ENCODE data around the gene RAB40A. TPM values are rescaled to one million over a fixed set of nuclear protein-coding genes. Genes with fewer than 3 reads are reported as not detected.

Gene RAB40A
- total and polyA plus RNA-seq, 9 of the 15 experiments (the other 6 are each of a cell fraction or from before 2014, with no cell fraction given), result 0.07 to 0.15 (median 0.10) TPM; not detected in 3

- Histone ChIP-seq H3K4me2 (ENCODE audit: insufficient read depth, low read length) (no peak overlapping the region), H3K27ac (ENCODE audit: extremely low read depth, low read depth, low read length) (no peak overlapping the region), H3K9me3 (replicated peaks; ENCODE audit: control insufficient read depth, insufficient read depth, low read depth, low read length) (no peaks in the 10 kb centered on the region), H3K4me1 (replicated peaks in 1 of 2; ENCODE audit: control insufficient read depth in 2 of 2, insufficient read depth in 2 of 2, low read length in 2 of 2) (no peaks in the 10 kb centered on the region), H3K27me3 (ENCODE audit: control insufficient read depth in 2 of 2, insufficient read depth in 2 of 2, low read length in 2 of 2) (no peaks in the 10 kb centered on the region), H3K9ac (ENCODE audit: insufficient read depth in 1 of 2, low read depth in 2 of 2, low read length in 2 of 2) (no peak overlapping the region), H3K79me2 (ENCODE audit: control insufficient read depth, insufficient read depth, low read length) (no peaks in the 10 kb centered on the region), H2AFZ (ENCODE audit: low read depth, low read length) (no peak overlapping the region), H3K9me1 (ENCODE audit: control insufficient read depth, insufficient read depth, low read length) (no peaks in the 10 kb centered on the region), H3K36me3 (ENCODE audit: control insufficient read depth, insufficient read depth, low read length) (no peaks in the 10 kb centered on the region), H4K20me1 (replicated peaks; ENCODE audit: control insufficient read depth, insufficient read depth, low read length) (no peaks in the 10 kb centered on the region), H3K4me3 (no peak overlapping the region)
- TF ChIP-seq ZNF445 (CRISPR knock-in tag; IDR thresholded peaks at IDR 0.05; ENCODE audit: low read depth) (no peak), ZNF589 (CRISPR knock-in tag; IDR thresholded peaks at IDR 0.05; ENCODE audit: low read depth) (no peak), MCM2 (IDR thresholded peaks at IDR 0.05; ENCODE audit: low read depth) (no peak), ZC3H4 (CRISPR knock-in tag; IDR thresholded peaks at IDR 0.05; ENCODE audit: borderline replicate concordance) (no peak), CSDE1 (IDR thresholded peaks at IDR 0.05) (no peak), SMARCE1 (IDR thresholded peaks at IDR 0.05) (no peak), ZNF175 (CRISPR knock-in tag; IDR thresholded peaks at IDR 0.05; ENCODE audit: low read depth) (no peak), ATF1 (CRISPR knock-in tag; IDR thresholded peaks at IDR 0.05) (no peak), ATF1 (tag; IDR thresholded peaks at IDR 0.05) (no peak)
- no peak for FAIRE-seq
- no peak for DNase-seq (ENCODE audit: extremely low read depth in 1 of 4, low spot score in 3 of 4)
- CTCF ChIA-PET (ENCODE audit: low intra/inter-chr PET ratio), result no interaction called here
- no peak for ATAC-seq
- in situ Hi-C loops (cut with MboI) (no loop called here), intact Hi-C loops (cut with micrococcal nuclease) (no loop called here)
- POLR2A ChIA-PET, result no interaction called here
- no TSS peak for BruUV-seq (replicated peaks)
Measured at GRCh38 chrX:103477496-103477895, 41.8 kb downstream of the RAB40A start.

GRCh38 chrX:103475381-103475780, 43.9 kb downstream of the RAB40A start:
- H3K9me3 ChIP-seq (replicated peaks; ENCODE audit: control insufficient read depth, insufficient read depth, low read depth, low read length), result no peaks in the 10 kb centered on the region
- intact Hi-C loops (cut with micrococcal nuclease), result no loop called here
- no peak overlapping the region for H3K27ac ChIP-seq (ENCODE audit: extremely low read depth, low read depth, low read length)
- TF ChIP-seq RBM25 (IDR thresholded peaks at IDR 0.05; ENCODE audit: low read depth, low read length, severe bottlenecking) (no peak), NR2C1 (IDR thresholded peaks at IDR 0.05) (no peak), NR2C1 (tag; IDR thresholded peaks at IDR 0.05) (no peak), ARID4B (CRISPR knock-in tag; IDR thresholded peaks at IDR 0.05) (no peak), POU5F1 (IDR thresholded peaks at IDR 0.05; ENCODE audit: borderline replicate concordance, low read depth, low read length, partially characterized antibody) (no peak), SRSF7 (optimal IDR thresholded peaks at IDR 0.05; ENCODE audit: low read depth, low read length) (no peak)

More at GRCh38 chrX:103475381-103475780, 43.9 kb downstream of the RAB40A start:
- BruUV-seq (replicated peaks), result no TSS peak
- Histone ChIP-seq H3K4me3 (no peak overlapping the region), H3K36me3 (ENCODE audit: control insufficient read depth, insufficient read depth, low read length) (no peaks in the 10 kb centered on the region), H3K4me2 (ENCODE audit: insufficient read depth, low read length) (no peak overlapping the region), H3K9me1 (ENCODE audit: control insufficient read depth, insufficient read depth, low read length) (no peaks in the 10 kb centered on the region), H3K9ac (ENCODE audit: insufficient read depth in 1 of 2, low read depth in 2 of 2, low read length in 2 of 2) (no peak overlapping the region), H3K27me3 (ENCODE audit: control insufficient read depth in 2 of 2, insufficient read depth in 2 of 2, low read length in 2 of 2) (no peaks in the 10 kb centered on the region), H3K79me2 (ENCODE audit: control insufficient read depth, insufficient read depth, low read length) (no peaks in the 10 kb centered on the region), H3K4me1 (replicated peaks in 1 of 2; ENCODE audit: control insufficient read depth in 2 of 2, insufficient read depth in 2 of 2, low read length in 2 of 2) (peaks cover 0 to under 1% of the 10 kb centered on the region in 2 experiments; a peak in 2 of 5 replicates), H2AFZ (ENCODE audit: low read depth, low read length) (no peak overlapping the region), H4K20me1 (replicated peaks; ENCODE audit: control insufficient read depth, insufficient read depth, low read length) (no peaks in the 10 kb centered on the region)
- POLR2A ChIA-PET, result no interaction called here
- CTCF ChIA-PET (ENCODE audit: low intra/inter-chr PET ratio), result no interaction called here
- ATAC-seq (no peak), FAIRE-seq (no peak), DNase-seq (ENCODE audit: extremely low read depth in 1 of 4, low spot score in 3 of 4) (no peak)
- in situ Hi-C loops (cut with MboI), result no loop called here
- WGBS (ENCODE audit: insufficient coverage, low coverage, missing lambda C conversion rate), result 50% methylated on average over 1 of the region's 1 CpG

Measured in K562 (cell line).